ENCODE measurements around the gene DLG1. TPM values are rescaled to one million over a fixed set of nuclear protein-coding genes. Genes with fewer than 3 reads are reported as not detected.
A peak's percentile ranks its signal among the peaks of the same experiment; 100 is the strongest.

The DLG1 gene
- total RNA-seq, 1 donor from 2014 or later: 114 TPM

- H3K9me3 Mint-ChIP-seq: peaks cover 68% of the 10 kb centered on the region
- peaks cover 66% of the 10 kb centered on the region for H3K36me3 Mint-ChIP-seq
- no peaks in the 10 kb centered on the region for H3K27me3 Mint-ChIP-seq (ENCODE audit: low read depth)
- H3K4me3 Mint-ChIP-seq: no peak overlapping the region
- H3K27ac Mint-ChIP-seq: no peak overlapping the region
- TF ChIP-seq CTCF (IDR thresholded peaks at IDR 0.05; ENCODE audit: unreplicated experiment): no peak
- no peaks in the 10 kb centered on the region for H3K4me1 Mint-ChIP-seq
- DNase-seq (ENCODE audit: low spot score in 2 of 2, unreplicated experiment in 2 of 2): no peak
These were observed 60.5 kb downstream of the DLG1 start for GRCh38 chr3:197237897-197238296.

- no peak for TF ChIP-seq CTCF (IDR thresholded peaks at IDR 0.05; ENCODE audit: unreplicated experiment)
- H3K9me3 Mint-ChIP-seq: peaks cover 59% of the 10 kb centered on the region
- H3K36me3 Mint-ChIP-seq: peaks cover 57% of the 10 kb centered on the region
- H3K4me1 Mint-ChIP-seq: no peaks in the 10 kb centered on the region
- H3K27me3 Mint-ChIP-seq (ENCODE audit: low read depth): no peaks in the 10 kb centered on the region
- H3K27ac Mint-ChIP-seq: no peak overlapping the region
- H3K4me3 Mint-ChIP-seq: no peak overlapping the region
- DNase-seq (ENCODE audit: low spot score in 2 of 2, unreplicated experiment in 2 of 2): no peak
These were observed 62.0 kb downstream of the DLG1 start for GRCh38 chr3:197236362-197236761.

GRCh38 chr3:197234947-197235914 is 63.2 kb downstream of the DLG1 start:
- Mint-ChIP-seq H3K9me3 (peaks cover 47% of the 10 kb centered on the region), H3K4me1 (no peaks in the 10 kb centered on the region), H3K4me3 (no peak overlapping the region), H3K27me3 (ENCODE audit: low read depth) (no peaks in the 10 kb centered on the region), H3K36me3 (peaks cover 47% of the 10 kb centered on the region), H3K27ac (peak overlapping the region; percentile 4)
- no peak for TF ChIP-seq CTCF (IDR thresholded peaks at IDR 0.05; ENCODE audit: unreplicated experiment)
- DNase-seq (ENCODE audit: low spot score in 2 of 2, unreplicated experiment in 2 of 2): no peak

- H3K4me1 Mint-ChIP-seq: peaks cover 15% of the 10 kb centered on the region
- no peak overlapping the region for H3K27ac Mint-ChIP-seq
- DNase-seq (ENCODE audit: low spot score in 2 of 2, unreplicated experiment in 2 of 2): no peak
- no peak overlapping the region for H3K4me3 Mint-ChIP-seq
- H3K27me3 Mint-ChIP-seq (ENCODE audit: low read depth): no peaks in the 10 kb centered on the region
- peaks cover 26% of the 10 kb centered on the region for H3K9me3 Mint-ChIP-seq
- H3K36me3 Mint-ChIP-seq: peaks cover 30% of the 10 kb centered on the region
- no peak for TF ChIP-seq CTCF (IDR thresholded peaks at IDR 0.05; ENCODE audit: unreplicated experiment)
These were observed 67.1 kb downstream of the DLG1 start for GRCh38 chr3:197231321-197231720.

GRCh38 chr3:197229836-197230235 is 68.6 kb downstream of the DLG1 start:
- no peak for DNase-seq (ENCODE audit: low spot score in 2 of 2, unreplicated experiment in 2 of 2)
- H3K27me3 Mint-ChIP-seq (ENCODE audit: low read depth): no peaks in the 10 kb centered on the region
- no peak overlapping the region for H3K27ac Mint-ChIP-seq
- H3K4me3 Mint-ChIP-seq: no peak overlapping the region
- H3K4me1 Mint-ChIP-seq: peaks cover 22% of the 10 kb centered on the region
- H3K36me3 Mint-ChIP-seq: peaks cover 15% of the 10 kb centered on the region
- no peak for TF ChIP-seq CTCF (IDR thresholded peaks at IDR 0.05; ENCODE audit: unreplicated experiment)
- H3K9me3 Mint-ChIP-seq: peaks cover 16% of the 10 kb centered on the region
